GM19452 (cell line): Measurements from ENCODE around the gene CACNA1A.
"Not testable (repeated sequence)": the region's sequence is repeated elsewhere in the genome, so short reads cannot be mapped to it uniquely, and the experiment has no call there.

ENCODE experiments used
- ATAC-seq: cut with Tn5 transposase; IDR thresholded peaks from one replicate; pipeline ENCODE4 v1.9.1; 2021; ENCODE audit not compliant: unreplicated experiment

CACNA1A gene

GRCh38 chr19:13366529-13367143 is 139.6 kb downstream of the CACNA1A start:
- no peak for ATAC-seq

GRCh38 chr19:13363954-13364353 is 142.3 kb downstream of the CACNA1A start:
- ATAC-seq: no peak

GRCh38 chr19:13363245-13363644 is 143.0 kb downstream of the CACNA1A start:
- no peak for ATAC-seq

- no peak for ATAC-seq
Measured at GRCh38 chr19:13362668-13363067, 143.6 kb downstream of the CACNA1A start.

- ATAC-seq: not testable (repeated sequence)
Measured at GRCh38 chr19:13361726-13362125, 144.6 kb downstream of the CACNA1A start.

GRCh38 chr19:13356686-13357280 is 149.5 kb downstream of the CACNA1A start:
- no peak for ATAC-seq

- ATAC-seq: no peak
Measured at GRCh38 chr19:13356185-13356584, 150.1 kb downstream of the CACNA1A start.

- ATAC-seq: no peak
Measured at GRCh38 chr19:13355356-13355755, 150.9 kb downstream of the CACNA1A start.

- no peak for ATAC-seq
Measured at GRCh38 chr19:13353625-13354024, 152.7 kb downstream of the CACNA1A start.

- ATAC-seq: no peak
Measured at GRCh38 chr19:13350759-13351158, 155.5 kb downstream of the CACNA1A start.

GRCh38 chr19:13350072-13350471 is 156.2 kb downstream of the CACNA1A start:
- no peak for ATAC-seq

- ATAC-seq: no peak
Measured at GRCh38 chr19:13347367-13347766, 158.9 kb downstream of the CACNA1A start.

GRCh38 chr19:13343514-13343913 is 162.8 kb downstream of the CACNA1A start:
- no peak for ATAC-seq

GRCh38 chr19:13342672-13343071 is 163.6 kb downstream of the CACNA1A start:
- no peak for ATAC-seq

- no peak for ATAC-seq
Measured at GRCh38 chr19:13339869-13340268, 166.4 kb downstream of the CACNA1A start.

GRCh38 chr19:13337181-13337580 is 169.1 kb downstream of the CACNA1A start:
- no peak for ATAC-seq

- ATAC-seq: no peak
Measured at GRCh38 chr19:13334801-13335481, 171.3 kb downstream of the CACNA1A start.

GRCh38 chr19:13330285-13330684 is 176.0 kb downstream of the CACNA1A start:
- no peak for ATAC-seq

GRCh38 chr19:13329766-13330165 is 176.5 kb downstream of the CACNA1A start:
- ATAC-seq: no peak

- ATAC-seq: no peak
Measured at GRCh38 chr19:13328241-13328640, 178.0 kb downstream of the CACNA1A start.

GRCh38 chr19:13319526-13319925 is 186.8 kb downstream of the CACNA1A start:
- no peak for ATAC-seq

- ATAC-seq: no peak
Measured at GRCh38 chr19:13318190-13318589, 188.1 kb downstream of the CACNA1A start.
